Neuronal stem cell (in vitro differentiated cells): ENCODE data around the gene PRPF39.

ENCODE experiments used
- DNase-seq: peaks from one replicate; pipeline ENCODE4 v3.0.0-alpha.2; 2013; ENCODE audit warnings: low spot score
- H2AFZ ChIP-seq: one replicate; pipeline ENCODE4 v1.6.1; 2013; ENCODE audit warnings: mild to moderate bottlenecking, low read length, inconsistent platforms
- H2AK5ac ChIP-seq: 2 replicates; pipeline ENCODE4 v1.6.1; 2013; ENCODE audit warnings: low read depth, mild to moderate bottlenecking, inconsistent platforms, low read length, moderate library complexity, mixed read lengths
- H2BK120ac ChIP-seq: 2 replicates; pipeline ENCODE4 v1.6.1; 2013; ENCODE audit warnings: low read depth, mild to moderate bottlenecking, inconsistent platforms, low read length, moderate library complexity, mixed read lengths
- H2BK12ac ChIP-seq: one replicate; pipeline ENCODE4 v1.6.1; 2013; ENCODE audit warnings: low read length, inconsistent platforms
- H2BK15ac ChIP-seq: 2 replicates; pipeline ENCODE4 v1.6.1; 2013; ENCODE audit warnings: mild to moderate bottlenecking, low read length, inconsistent platforms, mixed read lengths
- H2BK5ac ChIP-seq: one replicate; pipeline ENCODE4 v1.6.1; 2013; ENCODE audit warnings: inconsistent platforms, mild to moderate bottlenecking, low read length, moderate library complexity
- H3K14ac ChIP-seq: one replicate; pipeline ENCODE4 v1.6.1; 2013; ENCODE audit warnings: low read length, inconsistent platforms
- H3K18ac ChIP-seq: 2 replicates; pipeline ENCODE4 v1.6.1; 2013; ENCODE audit warnings: low read length, inconsistent platforms
- H3K23ac ChIP-seq: 2 replicates; pipeline ENCODE4 v1.6.1; 2013; ENCODE audit warnings: low read depth, mild to moderate bottlenecking, mixed read lengths, low read length, inconsistent platforms; ENCODE audit not compliant: poor library complexity
- H3K27ac ChIP-seq: replicated peaks from 3 replicates; pipeline ENCODE4 v1.5.1; 2013; ENCODE audit warnings: low read length, inconsistent platforms
- H3K27me3 ChIP-seq, 3 experiments: 2 replicates each; pipeline ENCODE4 v1.6.1; 2013; ENCODE audit warnings: low read length in 3 of 3, mild to moderate bottlenecking in 2 of 3, inconsistent platforms in 1 of 3, low read depth in 1 of 3, mixed read lengths in 1 of 3, moderate library complexity in 1 of 3; ENCODE audit not compliant: control insufficient read depth in 3 of 3, insufficient read depth in 3 of 3
- H3K36me3 ChIP-seq, 2 donors: replicated peaks in 1 of 2; 2 replicates each; pipeline ENCODE4 v1.6.1; 2013; ENCODE audit warnings: low read length in 2 of 2; ENCODE audit not compliant: control insufficient read depth in 2 of 2, insufficient read depth in 2 of 2
- H3K4ac ChIP-seq: 2 replicates; pipeline ENCODE4 v1.6.1; 2013; ENCODE audit warnings: inconsistent platforms, mild to moderate bottlenecking, low read length, moderate library complexity
- H3K4me1 ChIP-seq, 2 donors: 1 replicate in 1 of 2; 2 replicates in 1 of 2; pipeline ENCODE4 v1.6.1; 2013; ENCODE audit warnings: low read length in 2 of 2, low read depth in 1 of 2; ENCODE audit not compliant: control insufficient read depth in 2 of 2, insufficient read depth in 1 of 2
- H3K4me2 ChIP-seq: one replicate; pipeline ENCODE4 v1.6.1; 2013; ENCODE audit warnings: mild to moderate bottlenecking, low read length, inconsistent platforms; ENCODE audit not compliant: insufficient read depth, poor library complexity, severe bottlenecking
- H3K4me3 ChIP-seq, 2 donors: 2 replicates each; pipeline ENCODE4 v1.5.1; 2013; ENCODE audit warnings: low read length in 2 of 2, mild to moderate bottlenecking in 2 of 2, inconsistent platforms in 1 of 2, moderate library complexity in 1 of 2
- H3K79me1 ChIP-seq: one replicate; pipeline ENCODE4 v1.6.1; 2013; ENCODE audit warnings: low read depth, mild to moderate bottlenecking, inconsistent platforms, low read length, moderate library complexity
- H3K9ac ChIP-seq: one replicate; pipeline ENCODE4 v1.6.1; 2013; ENCODE audit warnings: mild to moderate bottlenecking, low read depth, low read length, inconsistent platforms; ENCODE audit not compliant: poor library complexity
- H3K9me3 ChIP-seq, 2 donors: replicated peaks in 1 of 2; 2 replicates each; pipeline versions ENCODE3 to v1.6.1; 2013; ENCODE audit warnings: low read length in 2 of 2, mild to moderate bottlenecking in 2 of 2, inconsistent platforms in 1 of 2, low read depth in 1 of 2, mixed read lengths in 1 of 2, moderate library complexity in 1 of 2; ENCODE audit not compliant: control insufficient read depth in 2 of 2, insufficient read depth in 1 of 2
- H4K8ac ChIP-seq: one replicate; pipeline ENCODE4 v1.6.1; 2013; ENCODE audit warnings: low read depth, mild to moderate bottlenecking, inconsistent platforms, low read length, moderate library complexity
- H4K91ac ChIP-seq: one replicate; pipeline ENCODE4 v1.6.1; 2013; ENCODE audit warnings: low read length, low read depth, mild to moderate bottlenecking, inconsistent platforms; ENCODE audit not compliant: poor library complexity
- WGBS, 2 donors: extraction: QIAGEN DNeasy Blood & Tissue Kit; methylation state at CpG; one replicate each; pipeline ENCODE4 v1.1.7; 2013; ENCODE audit warnings: missing lambda C conversion rate in 2 of 2, mixed read lengths in 1 of 2; ENCODE audit not compliant: insufficient read length in 2 of 2, insufficient replicate concordance in 1 of 2; ENCODE audit errors: extremely low coverage in 2 of 2; 5-methylcytosine and 5-hydroxymethylcytosine counted together

PRPF39 gene

DNA sequence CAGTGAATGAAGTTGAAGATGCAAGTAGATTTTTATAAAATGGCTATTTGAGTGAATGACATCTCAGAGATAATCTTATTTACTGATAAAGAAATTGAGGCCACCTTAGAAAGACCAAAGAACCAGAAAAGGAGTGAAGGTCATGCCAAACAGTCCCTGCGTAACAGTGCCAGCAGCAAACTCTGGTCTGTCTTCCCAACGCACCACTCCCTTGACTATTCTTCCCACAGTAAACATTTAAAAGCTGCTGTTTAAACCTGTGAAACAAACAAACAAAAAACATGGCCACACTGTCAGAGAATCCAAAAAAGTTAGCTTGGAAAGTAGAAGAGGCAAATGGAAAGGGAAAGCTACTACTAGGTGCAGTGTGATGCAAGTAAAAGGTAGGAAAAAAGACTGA, 1.5 kb upstream of the PRPF39 start:
- Histone ChIP-seq H2AK5ac (no peak overlapping the region), H3K18ac (no peak overlapping the region), H3K36me3 (peaks cover 0 to 7% of the 10 kb centered on the region in 2 donors), H2AFZ (peak overlapping the region; percentile 62), H2BK12ac (no peak overlapping the region), H3K14ac (no peak overlapping the region), H3K9ac (no peak overlapping the region), H2BK15ac (no peak overlapping the region), H3K4ac (no peak overlapping the region), H3K27ac (no peak overlapping the region), H3K79me1 (no peaks in the 10 kb centered on the region), H2BK5ac (no peak overlapping the region), H4K91ac (no peak overlapping the region), H3K27me3 (no peaks in the 10 kb centered on the region), H3K23ac (no peak overlapping the region), H3K4me1 (peaks cover 2 to 4% of the 10 kb centered on the region in 2 donors), H4K8ac (no peak overlapping the region), H3K4me2 (no peak overlapping the region), H3K9me3 (no peaks in the 10 kb centered on the region), H2BK120ac (no peak overlapping the region), H3K4me3 (no peak overlapping the region)
- no peak for DNase-seq
- WGBS, 2 donors = no CpG with 5 or more reads among the region's 2 CpGs

DNA sequence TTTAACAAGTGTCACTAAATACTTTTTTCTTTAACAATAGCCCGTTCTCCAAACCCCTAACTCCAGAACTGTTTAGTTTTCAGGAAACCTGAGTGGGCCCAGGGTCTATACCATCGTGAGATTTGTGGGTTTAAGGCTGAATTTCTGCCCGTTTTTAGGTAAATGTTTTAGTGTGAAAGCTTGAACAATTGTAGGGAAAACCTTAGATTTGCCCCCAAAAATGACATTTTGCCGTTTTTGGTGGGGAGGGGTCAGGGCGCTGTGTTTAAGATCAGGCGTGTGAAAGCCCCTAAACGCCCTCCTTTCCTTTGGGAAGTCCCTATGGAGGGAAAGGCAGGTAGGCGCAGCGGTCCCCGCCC, 320 bp upstream of the PRPF39 start:
- no peak overlapping the region for H4K91ac ChIP-seq
- no peak overlapping the region for H3K14ac ChIP-seq
- no peak overlapping the region for H3K9ac ChIP-seq
- no peak overlapping the region for H2BK12ac ChIP-seq
- DNase-seq = no peak
- no peak overlapping the region for H3K27ac ChIP-seq
- H3K23ac ChIP-seq = no peak overlapping the region
- H3K36me3 ChIP-seq = peaks cover 0 to 11% of the 10 kb centered on the region in 2 donors
- no peak overlapping the region for H4K8ac ChIP-seq
- no CpG with 5 or more reads among the region's 10 CpGs for WGBS, 2 donors
- no peaks in the 10 kb centered on the region for H3K9me3 ChIP-seq
- H3K4me1 ChIP-seq = peaks cover 2 to 4% of the 10 kb centered on the region in 2 donors
- no peaks in the 10 kb centered on the region for H3K79me1 ChIP-seq
- no peak overlapping the region for H3K4ac ChIP-seq
- peak overlapping the region; percentile 93 for H2AFZ ChIP-seq
- H2BK15ac ChIP-seq = no peak overlapping the region
- H3K4me3 ChIP-seq = peak overlapping the region in 1 of 2 donors; percentile 86
- no peak overlapping the region for H2BK120ac ChIP-seq
- H3K27me3 ChIP-seq = no peaks in the 10 kb centered on the region
- H3K18ac ChIP-seq = no peak overlapping the region
- peak overlapping the region; percentile 68 for H3K4me2 ChIP-seq
- H2AK5ac ChIP-seq = no peak overlapping the region
- no peak overlapping the region for H2BK5ac ChIP-seq

DNA sequence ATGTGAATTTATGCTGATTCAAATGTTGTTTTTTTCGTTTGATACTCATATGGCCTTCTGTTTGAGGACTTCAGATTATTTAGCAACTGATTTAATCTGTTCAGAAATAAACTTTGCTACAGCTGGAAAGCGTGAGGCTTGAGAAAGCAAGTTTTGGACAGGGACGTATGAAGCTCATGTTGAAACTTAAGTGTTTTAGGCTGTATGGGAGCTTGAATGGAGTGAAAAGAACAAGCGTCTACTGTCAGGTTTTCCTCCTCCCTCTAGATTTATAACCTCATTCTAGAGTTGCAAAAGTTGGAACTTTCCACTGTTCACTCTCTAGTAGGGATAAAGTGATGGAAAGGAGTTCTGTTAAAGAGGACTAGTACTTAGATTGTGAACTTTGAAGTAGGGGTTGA, 1.0 kb downstream of the PRPF39 start:
- no peak overlapping the region for H3K14ac ChIP-seq
- H3K4me3 ChIP-seq = peak overlapping the region; percentile 73 to 86
- no peak overlapping the region for H2BK15ac ChIP-seq
- H3K9me3 ChIP-seq = no peaks in the 10 kb centered on the region
- H3K27me3 ChIP-seq = no peaks in the 10 kb centered on the region
- H4K8ac ChIP-seq = no peak overlapping the region
- no peak overlapping the region for H3K18ac ChIP-seq
- no peak overlapping the region for H2BK120ac ChIP-seq
- no peak overlapping the region for H3K27ac ChIP-seq
- H3K4me1 ChIP-seq = peaks cover 2 to 4% of the 10 kb centered on the region in 2 donors
- H3K79me1 ChIP-seq = no peaks in the 10 kb centered on the region
- DNase-seq = no peak
- peaks cover 0 to 22% of the 10 kb centered on the region in 2 donors for H3K36me3 ChIP-seq
- WGBS, 2 donors = no CpG with 5 or more reads among the region's 4 CpGs
- H2BK12ac ChIP-seq = no peak overlapping the region
- peak overlapping the region; percentile 52 for H3K4me2 ChIP-seq
- no peak overlapping the region for H2BK5ac ChIP-seq
- H3K9ac ChIP-seq = no peak overlapping the region
- H4K91ac ChIP-seq = no peak overlapping the region
- no peak overlapping the region for H3K23ac ChIP-seq
- H2AFZ ChIP-seq = no peak overlapping the region
- H3K4ac ChIP-seq = no peak overlapping the region
- H2AK5ac ChIP-seq = no peak overlapping the region

GRCh38 chr14:45089813-45090212, 5.9 kb downstream of the PRPF39 start:
- H2BK12ac ChIP-seq = no peak overlapping the region
- H3K9me3 ChIP-seq = peaks cover 0 to 3% of the 10 kb centered on the region in 2 donors
- no peak overlapping the region for H4K8ac ChIP-seq
- no peaks in the 10 kb centered on the region for H3K27me3 ChIP-seq
- peaks cover 0 to 4% of the 10 kb centered on the region in 2 donors for H3K4me1 ChIP-seq
- H2AK5ac ChIP-seq = no peak overlapping the region
- H2BK120ac ChIP-seq = no peak overlapping the region
- H3K18ac ChIP-seq = no peak overlapping the region
- DNase-seq = no peak
- H2AFZ ChIP-seq = no peak overlapping the region
- no peak overlapping the region for H2BK5ac ChIP-seq
- H3K79me1 ChIP-seq = no peaks in the 10 kb centered on the region
- no peak overlapping the region for H3K9ac ChIP-seq
- no peak overlapping the region for H3K23ac ChIP-seq
- H4K91ac ChIP-seq = no peak overlapping the region
- no peak overlapping the region for H3K4ac ChIP-seq
- H3K14ac ChIP-seq = no peak overlapping the region
- no peak overlapping the region for H3K4me3 ChIP-seq
- H3K36me3 ChIP-seq = peaks cover 0 to 50% of the 10 kb centered on the region in 2 donors
- H3K27ac ChIP-seq = no peak overlapping the region
- no CpG with 5 or more reads among the region's 1 CpG for WGBS, 2 donors
- no peak overlapping the region for H2BK15ac ChIP-seq
- H3K4me2 ChIP-seq = no peak overlapping the region
